SU-DHL-6 (cell line): ENCODE results near the gene EXOC4.

ENCODE experiments used
- H2AFZ ChIP-seq: fragments of 200-600 bp; sonication (generic); 2 replicates; pipeline ENCODE4 v1.6.1; 2014; ENCODE audit warnings: low read depth, mild to moderate bottlenecking, moderate library complexity, mixed read lengths, antibody characterized with exemption, low read length; ENCODE audit not compliant: severe bottlenecking
- H3F3A ChIP-seq: fragments of 200-600 bp; shearing (Covaris generic); 2 replicates; pipeline ENCODE4 v1.6.0; 2016; ENCODE audit warnings: antibody characterized with exemption, mild to moderate bottlenecking; ENCODE audit not compliant: insufficient read depth
- H3K27ac ChIP-seq: fragments of 200-600 bp; sonication (generic); 2 replicates; pipeline ENCODE4 v1.5.1; 2016; ENCODE audit warnings: low read depth, mild to moderate bottlenecking, low read length, moderate library complexity, mixed read lengths
- H3K27me3 ChIP-seq: fragments of 200-600 bp; sonication (generic), shearing (Covaris generic); 2 replicates; pipeline ENCODE4 v1.6.0; 2014; ENCODE audit warnings: mild to moderate bottlenecking, low read length
- H3K36me3 ChIP-seq: fragments of 200-600 bp; sonication (generic); 2 replicates; pipeline ENCODE4 v1.6.1; 2014; ENCODE audit warnings: mild to moderate bottlenecking, low read length, mixed read lengths
- H3K4me2 ChIP-seq: fragments of 300-600, 200-600 bp; shearing (Covaris generic), sonication (generic); 2 replicates; pipeline ENCODE4 v1.6.0; 2014; ENCODE audit warnings: low read length, low read depth, mild to moderate bottlenecking; ENCODE audit not compliant: poor library complexity, severe bottlenecking
- H3K4me3 ChIP-seq: fragments of 200-600 bp; sonication (generic); 2 replicates; pipeline ENCODE4 v1.5.1; 2014; ENCODE audit warnings: antibody characterized with exemption, low read length, mild to moderate bottlenecking, mixed read lengths; ENCODE audit not compliant: insufficient read depth, poor library complexity, severe bottlenecking
- H3K79me2 ChIP-seq: fragments of 200-600 bp; sonication (generic); 2 replicates; pipeline ENCODE4 v1.6.1; 2014; ENCODE audit warnings: mild to moderate bottlenecking, low read length, moderate library complexity; ENCODE audit not compliant: insufficient read depth
- H3K9ac ChIP-seq: fragments of 200-600 bp; sonication (generic); 2 replicates; pipeline ENCODE4 v1.7.0; 2014; ENCODE audit warnings: mild to moderate bottlenecking, low read length
- H3K9me2 ChIP-seq: fragments of 200-600 bp; sonication (generic); replicated peaks from 2 replicates; pipeline ENCODE4 v1.6.1; 2014; ENCODE audit warnings: low read length; ENCODE audit not compliant: insufficient read depth
- H3K9me3 ChIP-seq: fragments of 200-600 bp; sonication (generic); 2 replicates; pipeline ENCODE4 v1.6.1; 2014; ENCODE audit warnings: low read length, mixed read lengths; ENCODE audit not compliant: insufficient read depth
- H4K20me1 ChIP-seq: fragments of 200-600 bp; sonication (generic); 2 replicates; pipeline ENCODE4 v1.6.1; 2014; ENCODE audit warnings: low read depth, mild to moderate bottlenecking, antibody characterized with exemption, low read length, moderate library complexity, mixed read lengths
- CTCF ChIP-seq: fragments of 200-600 bp; sonication (generic); IDR thresholded peaks from one replicate; pipeline ENCODE4 v1.5.1; 2017; ENCODE audit warnings: antibody characterized with exemption, mild to moderate bottlenecking, low read length, moderate library complexity; ENCODE audit not compliant: insufficient read depth, poor library complexity, severe bottlenecking
- EZH2phosphoT487 ChIP-seq: fragments of 200-600 bp; sonication (generic), shearing (Covaris generic); conservative IDR thresholded peaks from 2 replicates; pipeline ENCODE4 v1.6.1; 2018; ENCODE audit warnings: mild to moderate bottlenecking, antibody characterized with exemption, low read length, moderate library complexity, mixed read lengths

EXOC4 gene

GRCh38 chr7:133510326-133511055, 257.6 kb downstream of the EXOC4 start:
- Histone ChIP-seq H3K79me2 (no peaks in the 10 kb centered on the region), H2AFZ (no peak overlapping the region), H3F3A (no peaks in the 10 kb centered on the region), H3K9me2 (no peaks in the 10 kb centered on the region), H3K4me2 (no peak overlapping the region), H3K9ac (no peak overlapping the region), H3K9me3 (no peaks in the 10 kb centered on the region), H3K4me3 (no peak overlapping the region), H3K36me3 (no peaks in the 10 kb centered on the region), H3K27ac (no peak overlapping the region), H3K27me3 (no peaks in the 10 kb centered on the region), H4K20me1 (no peaks in the 10 kb centered on the region)
- TF ChIP-seq CTCF (no peak), EZH2phosphoT487 (no peak)

- H2AFZ ChIP-seq, result no peak overlapping the region
- H3K36me3 ChIP-seq, result no peaks in the 10 kb centered on the region
- no peaks in the 10 kb centered on the region for H4K20me1 ChIP-seq
- H3K4me2 ChIP-seq, result no peak overlapping the region
- H3F3A ChIP-seq, result no peaks in the 10 kb centered on the region
- no peaks in the 10 kb centered on the region for H3K9me2 ChIP-seq
- H3K79me2 ChIP-seq, result no peaks in the 10 kb centered on the region
- no peak for TF ChIP-seq EZH2phosphoT487
- no peak overlapping the region for H3K27ac ChIP-seq
- no peak overlapping the region for H3K4me3 ChIP-seq
- no peaks in the 10 kb centered on the region for H3K9me3 ChIP-seq
- H3K27me3 ChIP-seq, result no peaks in the 10 kb centered on the region
- H3K9ac ChIP-seq, result no peak overlapping the region
Measured at GRCh38 chr7:133511252-133511651, 258.4 kb downstream of the EXOC4 start.

- Histone ChIP-seq H3K27me3 (no peaks in the 10 kb centered on the region), H3K9ac (no peak overlapping the region), H3K4me3 (no peak overlapping the region), H3K9me2 (no peaks in the 10 kb centered on the region), H3K9me3 (no peaks in the 10 kb centered on the region), H3F3A (no peaks in the 10 kb centered on the region), H2AFZ (no peak overlapping the region), H3K27ac (no peak overlapping the region), H3K36me3 (no peaks in the 10 kb centered on the region), H3K79me2 (no peaks in the 10 kb centered on the region), H4K20me1 (no peaks in the 10 kb centered on the region), H3K4me2 (no peak overlapping the region)
- TF ChIP-seq EZH2phosphoT487 (no peak), CTCF (no peak)
Measured at GRCh38 chr7:133511708-133512107, 258.8 kb downstream of the EXOC4 start.

- TF ChIP-seq CTCF (no peak), EZH2phosphoT487 (no peak)
- Histone ChIP-seq H4K20me1 (no peaks in the 10 kb centered on the region), H3K27ac (no peak overlapping the region), H3K9ac (no peak overlapping the region), H3K4me3 (no peak overlapping the region), H3K36me3 (no peaks in the 10 kb centered on the region), H3F3A (no peaks in the 10 kb centered on the region), H3K79me2 (no peaks in the 10 kb centered on the region), H3K4me2 (no peak overlapping the region), H3K9me2 (no peaks in the 10 kb centered on the region), H3K9me3 (no peaks in the 10 kb centered on the region), H2AFZ (no peak overlapping the region), H3K27me3 (no peaks in the 10 kb centered on the region)
Measured at GRCh38 chr7:133512560-133512959, 259.7 kb downstream of the EXOC4 start.
